Activated CD4-positive, alpha-beta T cell treated with anti-CD3 and anti-CD28 coated beads, Interleukin-2, amount 10 ng/mL, durations not matched to agents 24 days and 14 days (primary cell): Measurements from ENCODE around the gene PACS2. TPM values are rescaled to one million over a fixed set of nuclear protein-coding genes. Genes with fewer than 3 reads are reported as not detected.
"Not testable (repeated sequence)": the region's sequence is repeated elsewhere in the genome, so short reads cannot be mapped to it uniquely, and the experiment has no call there.

ENCODE experiments used
- DNase-seq: peaks from one replicate; pipeline ENCODE4 v3.0.0; 2022
- H3K27ac Mint-ChIP-seq: one replicate; pipeline ENCODE4 v1.8.0; 2022; ENCODE audit warnings: mild to moderate bottlenecking, mixed read lengths
- H3K27me3 Mint-ChIP-seq: one replicate; pipeline ENCODE4 v1.8.0; 2022; ENCODE audit warnings: mixed read lengths
- H3K36me3 Mint-ChIP-seq: one replicate; pipeline ENCODE4 v1.8.0; 2022; ENCODE audit warnings: low read depth, mild to moderate bottlenecking, mixed read lengths
- H3K4me1 Mint-ChIP-seq: one replicate; pipeline ENCODE4 v1.8.0; 2021; ENCODE audit warnings: mixed read lengths
- H3K4me3 Mint-ChIP-seq: one replicate; pipeline ENCODE4 v1.8.0; 2022; ENCODE audit warnings: mild to moderate bottlenecking, moderate library complexity, mixed read lengths
- H3K9me3 Mint-ChIP-seq: one replicate; pipeline ENCODE4 v1.8.0; 2021; ENCODE audit warnings: mixed read lengths
- intact Hi-C: fragments of 100-400 bp; cut with micrococcal nuclease; formaldehyde crosslinking; loops from one replicate; pipeline ENCODE4 v1.15.1; 2023
- total RNA-seq: library from RNA; stranded (reverse); gene quantifications from 2 replicates; pipeline ENCODE4 v1.2.3, GENCODE V29; 2022

The PACS2 gene
- 31.5 and 33.9 TPM in 2 replicates for total RNA-seq

DNA sequence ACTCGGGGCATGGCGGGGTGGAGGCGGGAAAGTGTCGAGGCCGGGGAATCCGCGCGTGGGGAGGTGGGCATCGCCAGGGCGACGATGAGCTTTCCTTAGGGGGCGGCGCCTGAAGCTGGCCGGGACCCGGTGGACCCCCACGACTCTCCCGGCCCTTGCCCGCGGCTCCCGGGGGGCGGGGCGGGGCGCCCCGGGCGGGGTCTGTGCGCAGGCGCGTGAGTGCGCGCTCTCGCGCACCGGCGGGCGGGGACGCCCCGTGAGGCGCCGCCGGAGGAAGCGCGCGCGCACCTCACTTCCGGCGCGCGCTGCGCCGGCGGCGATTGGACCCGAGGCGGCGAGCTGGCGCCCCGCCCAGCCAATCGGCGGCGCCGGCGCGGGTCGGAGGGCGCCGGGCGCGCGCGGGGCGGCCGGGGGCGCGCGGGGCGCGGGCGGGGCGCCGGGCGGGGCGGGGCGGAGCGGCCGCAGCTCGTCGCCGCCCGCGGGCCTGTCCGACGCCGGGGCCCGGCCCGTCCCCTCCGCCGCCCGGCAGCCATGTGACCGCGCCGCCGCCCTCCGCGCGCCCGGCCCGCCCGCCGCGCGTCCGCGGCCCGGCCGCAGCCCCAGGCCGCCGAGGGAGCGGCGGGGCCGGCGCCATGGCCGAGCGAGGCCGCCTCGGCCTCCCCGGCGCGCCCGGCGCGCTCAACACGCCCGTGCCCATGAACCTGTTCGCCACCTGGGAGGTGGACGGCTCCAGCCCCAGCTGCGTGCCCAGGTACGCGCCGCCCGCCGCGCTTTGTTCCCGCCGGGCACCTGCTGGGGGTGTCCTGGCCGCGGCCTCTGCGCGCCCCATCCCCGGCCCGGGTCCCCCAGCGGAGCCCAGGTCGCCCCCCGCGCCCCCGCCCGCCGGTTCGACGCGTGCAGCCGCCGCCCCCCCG, at the start of gene PACS2:
Gene PACS2 (plus strand): TSS at position 462 of the 914 bp plus-strand sequence. CDS start 171 bp downstream, at position 633.
- intact Hi-C loops, result loop anchor here (1.0 kb wide), 1 partner anchor 13 kb away; the partner anchor contains the start of gene BRF1
- H3K9me3 Mint-ChIP-seq, result no peaks in the 10 kb centered on the region
- H3K27me3 Mint-ChIP-seq, result peaks cover 3% of the 10 kb centered on the region
- no peaks in the 10 kb centered on the region for H3K36me3 Mint-ChIP-seq
- DNase-seq, result peak; percentile 95
- H3K4me3 Mint-ChIP-seq, result peak within 1 kb of the TSS; percentile 89
- H3K4me1 Mint-ChIP-seq, result peaks cover 21% of the 10 kb centered on the region
- H3K27ac Mint-ChIP-seq, result peak within 1 kb of the TSS; percentile 81

DNA sequence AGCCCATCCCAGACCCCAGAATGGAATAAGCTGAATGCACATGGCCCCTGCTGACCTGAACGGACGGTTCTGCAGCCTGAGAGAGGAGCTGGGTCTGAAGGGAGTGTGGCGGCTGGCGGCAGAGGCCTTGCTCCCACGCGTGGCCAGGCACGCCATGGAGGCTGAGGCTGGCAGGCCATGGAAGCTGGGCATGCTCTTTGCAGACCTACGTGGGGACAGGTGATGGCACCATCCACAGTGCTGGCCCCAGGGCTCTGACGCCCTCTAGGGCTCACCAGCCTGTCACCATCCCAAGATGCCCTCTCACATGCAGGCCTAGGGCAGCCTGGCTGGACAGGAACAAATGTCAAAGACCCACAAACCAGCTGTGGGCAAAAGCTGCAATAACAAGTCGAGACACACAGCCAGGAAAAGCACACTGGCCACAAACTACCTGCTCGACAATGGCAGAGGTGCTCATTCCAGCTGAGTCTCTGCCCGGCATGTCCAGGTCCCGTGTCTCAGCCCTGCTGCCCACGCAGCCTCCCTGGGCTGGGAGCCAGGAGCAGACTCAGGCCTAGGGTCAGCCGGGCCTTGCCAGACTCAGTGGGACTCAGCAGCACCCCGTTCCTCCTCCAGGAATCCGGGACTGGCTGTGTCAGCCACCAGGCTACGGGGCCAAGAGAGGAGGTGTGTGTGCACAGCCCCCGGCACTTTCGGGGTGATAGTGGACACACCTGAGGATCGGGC, 46.6 kb upstream of the PACS2 start:
- Mint-ChIP-seq H3K36me3 (peaks cover 12% of the 10 kb centered on the region), H3K4me1 (no peaks in the 10 kb centered on the region), H3K9me3 (no peaks in the 10 kb centered on the region), H3K27ac (no peak overlapping the region), H3K27me3 (no peaks in the 10 kb centered on the region), H3K4me3 (no peak overlapping the region)
- DNase-seq, result no peak
- intact Hi-C loops, result no loop called here

GRCh38 chr14:105268736-105269354, 45.7 kb upstream of the PACS2 start:
- Mint-ChIP-seq H3K4me1 (no peaks in the 10 kb centered on the region), H3K27ac (no peak overlapping the region), H3K36me3 (peaks cover 9% of the 10 kb centered on the region), H3K9me3 (no peaks in the 10 kb centered on the region), H3K4me3 (no peak overlapping the region), H3K27me3 (no peaks in the 10 kb centered on the region)
- no peak for DNase-seq
- intact Hi-C loops, result no loop called here

DNA sequence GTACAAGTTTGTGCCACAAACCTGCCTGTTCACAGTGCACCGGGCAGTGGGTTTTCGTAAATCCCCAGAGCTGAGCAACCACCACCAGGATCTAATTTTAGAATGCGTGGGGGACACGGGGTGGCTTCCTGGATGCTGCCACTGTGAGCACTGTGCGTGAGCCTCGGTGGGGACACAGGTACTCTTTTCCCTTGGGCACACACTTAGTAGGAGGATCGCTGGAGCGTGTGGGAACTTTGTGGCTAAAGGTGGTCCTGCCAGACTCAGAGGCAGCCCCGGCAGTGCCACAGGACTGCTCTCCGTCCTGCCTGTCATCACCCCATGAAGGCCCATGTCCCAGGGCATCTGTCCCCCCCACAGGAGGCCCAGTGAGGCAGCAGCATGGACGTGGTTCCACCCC, 45.1 kb upstream of the PACS2 start:
- Mint-ChIP-seq H3K4me1 (no peaks in the 10 kb centered on the region), H3K36me3 (peaks cover 6% of the 10 kb centered on the region), H3K9me3 (no peaks in the 10 kb centered on the region), H3K4me3 (no peak overlapping the region), H3K27ac (no peak overlapping the region), H3K27me3 (no peaks in the 10 kb centered on the region)
- no peak for DNase-seq
- intact Hi-C loops, result no loop called here

DNA sequence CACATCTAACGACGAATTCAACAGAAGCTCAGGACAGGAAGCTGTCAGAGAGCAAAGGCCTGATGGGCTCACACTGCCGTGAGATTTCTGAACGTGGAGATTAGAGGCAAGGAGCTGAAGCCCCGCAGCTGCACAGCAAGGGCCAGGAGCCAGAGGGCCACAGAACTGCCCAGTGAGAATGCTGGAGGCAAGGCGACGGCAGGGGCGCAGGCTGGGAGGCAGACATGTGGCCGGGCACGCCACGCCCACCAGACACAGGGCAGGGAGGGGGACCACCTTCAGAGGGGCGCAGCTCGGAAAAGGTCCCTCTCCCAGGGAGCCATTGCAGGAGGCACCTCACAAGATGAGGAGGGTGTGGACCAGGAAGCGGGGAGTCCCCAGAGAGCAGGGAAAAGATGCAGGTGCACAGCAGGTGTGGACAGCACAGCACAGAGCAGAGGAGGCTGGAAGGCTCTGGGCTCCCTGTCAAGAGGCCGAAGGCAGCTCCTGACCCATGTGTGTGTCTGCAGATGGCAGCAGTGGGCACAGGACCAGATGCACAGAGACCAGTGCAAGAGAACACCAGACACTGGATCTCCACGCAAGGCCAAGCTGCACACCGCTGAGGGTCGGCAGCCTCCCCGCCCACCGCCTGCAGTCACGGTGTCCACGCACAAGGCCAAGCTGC, 43.2 kb upstream of the PACS2 start:
- DNase-seq, result no peak
- Mint-ChIP-seq H3K9me3 (no peaks in the 10 kb centered on the region), H3K27ac (no peak overlapping the region), H3K4me1 (no peaks in the 10 kb centered on the region), H3K27me3 (no peaks in the 10 kb centered on the region), H3K4me3 (no peak overlapping the region), H3K36me3 (peaks cover 6% of the 10 kb centered on the region)
- intact Hi-C loops, result no loop called here

GRCh38 chr14:105272623-105273022, 41.9 kb upstream of the PACS2 start:
- H3K9me3 Mint-ChIP-seq, result no peaks in the 10 kb centered on the region
- no peaks in the 10 kb centered on the region for H3K4me1 Mint-ChIP-seq
- DNase-seq, result no peak
- H3K4me3 Mint-ChIP-seq, result no peak overlapping the region
- H3K27ac Mint-ChIP-seq, result no peak overlapping the region
- peaks cover 6% of the 10 kb centered on the region for H3K36me3 Mint-ChIP-seq
- no peaks in the 10 kb centered on the region for H3K27me3 Mint-ChIP-seq
- intact Hi-C loops, result no loop called here

- Mint-ChIP-seq H3K4me1 (no peaks in the 10 kb centered on the region), H3K27ac (no peak overlapping the region), H3K27me3 (no peaks in the 10 kb centered on the region), H3K4me3 (no peak overlapping the region), H3K9me3 (no peaks in the 10 kb centered on the region), H3K36me3 (peaks cover 6% of the 10 kb centered on the region)
- no peak for DNase-seq
- intact Hi-C loops, result no loop called here
Observed at GRCh38 chr14:105273062-105273461, 41.5 kb upstream of the PACS2 start.

- no peaks in the 10 kb centered on the region for H3K9me3 Mint-ChIP-seq
- peaks cover 4% of the 10 kb centered on the region for H3K36me3 Mint-ChIP-seq
- no peaks in the 10 kb centered on the region for H3K27me3 Mint-ChIP-seq
- intact Hi-C loops, result no loop called here
- H3K4me1 Mint-ChIP-seq, result no peaks in the 10 kb centered on the region
- H3K4me3 Mint-ChIP-seq, result no peak overlapping the region
- DNase-seq, result no peak
- no peak overlapping the region for H3K27ac Mint-ChIP-seq
Observed at GRCh38 chr14:105274637-105275036, 39.9 kb upstream of the PACS2 start.

- Mint-ChIP-seq H3K27me3 (no peaks in the 10 kb centered on the region), H3K4me1 (no peaks in the 10 kb centered on the region), H3K27ac (no peak overlapping the region), H3K4me3 (no peak overlapping the region), H3K36me3 (peaks cover 4% of the 10 kb centered on the region), H3K9me3 (no peaks in the 10 kb centered on the region)
- intact Hi-C loops, result no loop called here
- DNase-seq, result no peak
Observed at GRCh38 chr14:105275267-105275946, 39.1 kb upstream of the PACS2 start.

- intact Hi-C loops, H3K4me3 Mint-ChIP-seq: not testable (repeated sequence)
Observed at GRCh38 chr14:105277448-105277847, 37.1 kb upstream of the PACS2 start.

GRCh38 chr14:105279642-105280361, 34.7 kb upstream of the PACS2 start:
- Mint-ChIP-seq H3K27ac (no peak overlapping the region), H3K4me3 (no peak overlapping the region), H3K36me3 (peaks cover 3% of the 10 kb centered on the region), H3K9me3 (no peaks in the 10 kb centered on the region), H3K27me3 (no peaks in the 10 kb centered on the region), H3K4me1 (peaks cover 22% of the 10 kb centered on the region)
- DNase-seq, result no peak
- intact Hi-C loops, result no loop called here

More at GRCh38 chr14:105277448-105277847, 37.1 kb upstream of the PACS2 start:
- H3K27ac Mint-ChIP-seq, H3K27me3 Mint-ChIP-seq, H3K36me3 Mint-ChIP-seq, DNase-seq, H3K4me1 Mint-ChIP-seq, H3K9me3 Mint-ChIP-seq: not testable (repeated sequence)

DNA sequence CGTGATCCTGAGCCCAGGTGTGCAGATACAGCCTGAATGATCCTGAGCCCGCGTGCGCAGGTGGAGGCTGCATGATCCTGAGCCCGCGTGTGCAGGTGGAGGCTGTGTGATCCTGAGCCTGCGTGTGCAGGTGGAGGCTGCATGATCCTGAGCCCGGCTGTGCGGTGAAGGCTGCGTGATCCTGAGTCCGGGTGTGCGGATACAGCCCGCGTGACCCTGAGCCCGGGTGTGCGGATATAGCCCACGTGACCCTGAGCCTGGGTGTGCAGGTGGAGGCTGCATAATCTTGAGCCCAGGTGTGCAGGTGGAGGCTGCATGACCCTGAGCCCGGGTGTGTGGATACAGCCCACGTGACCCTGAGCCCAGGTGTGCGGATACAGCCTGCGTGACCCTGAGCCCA, 34.0 kb upstream of the PACS2 start:
- DNase-seq, result no peak
- Mint-ChIP-seq H3K27me3 (no peaks in the 10 kb centered on the region), H3K36me3 (peaks cover 6% of the 10 kb centered on the region), H3K4me1 (peaks cover 22% of the 10 kb centered on the region), H3K4me3 (no peak overlapping the region), H3K27ac (no peak overlapping the region), H3K9me3 (no peaks in the 10 kb centered on the region)
- intact Hi-C loops, result no loop called here
